Measurements from ENCODE around the gene CRPPA.
A peak's percentile ranks its signal among the peaks of the same experiment; 100 is the strongest.
"Not testable (repeated sequence)": the region's sequence is repeated elsewhere in the genome, so short reads cannot be mapped to it uniquely, and the experiment has no call there.

Gene CRPPA

DNA sequence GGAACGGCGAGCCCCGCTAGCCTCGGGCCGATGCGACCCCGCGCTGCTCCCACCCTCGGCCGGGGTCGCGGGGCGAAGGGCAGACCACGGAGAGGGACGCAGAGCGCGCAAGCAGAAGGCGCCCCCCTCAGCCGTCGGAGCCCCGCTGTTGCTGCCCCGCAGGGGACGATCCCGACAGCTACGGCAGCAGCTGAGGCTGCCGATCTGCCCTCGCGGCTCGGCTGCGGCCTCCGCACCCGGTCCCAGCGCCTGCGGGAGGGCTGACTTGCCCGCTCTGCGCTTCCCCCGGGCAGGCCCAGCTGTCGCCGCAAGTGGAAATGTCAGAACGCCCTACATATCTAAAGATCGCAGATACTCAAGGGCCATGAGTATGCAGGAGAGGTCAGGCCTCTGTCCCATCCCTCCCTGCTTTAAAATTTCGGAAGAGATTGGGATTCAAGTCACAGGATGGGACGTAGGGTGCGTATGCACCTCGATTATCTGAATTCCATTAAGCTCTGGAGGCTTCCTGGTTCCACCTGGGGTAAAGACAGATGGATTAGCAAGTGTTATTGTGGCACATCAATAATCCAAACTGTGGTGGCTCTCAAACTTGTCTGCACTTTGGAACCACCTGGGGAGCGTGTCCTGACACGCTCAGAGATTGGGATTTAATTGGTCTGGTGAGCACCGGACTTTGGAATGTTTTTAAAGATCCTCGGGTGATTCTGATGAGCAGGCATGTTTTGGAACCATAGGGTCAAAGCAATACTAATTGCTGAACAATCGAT lies at the start of gene CRPPA:
TSS of gene CRPPA (minus strand) at position 206 of the 770 bp plus-strand sequence. CDS start 216 bp downstream, outside the sequence.
- peak; percentile 63 for DNase-seq (ENCODE audit: low spot score)

DNA sequence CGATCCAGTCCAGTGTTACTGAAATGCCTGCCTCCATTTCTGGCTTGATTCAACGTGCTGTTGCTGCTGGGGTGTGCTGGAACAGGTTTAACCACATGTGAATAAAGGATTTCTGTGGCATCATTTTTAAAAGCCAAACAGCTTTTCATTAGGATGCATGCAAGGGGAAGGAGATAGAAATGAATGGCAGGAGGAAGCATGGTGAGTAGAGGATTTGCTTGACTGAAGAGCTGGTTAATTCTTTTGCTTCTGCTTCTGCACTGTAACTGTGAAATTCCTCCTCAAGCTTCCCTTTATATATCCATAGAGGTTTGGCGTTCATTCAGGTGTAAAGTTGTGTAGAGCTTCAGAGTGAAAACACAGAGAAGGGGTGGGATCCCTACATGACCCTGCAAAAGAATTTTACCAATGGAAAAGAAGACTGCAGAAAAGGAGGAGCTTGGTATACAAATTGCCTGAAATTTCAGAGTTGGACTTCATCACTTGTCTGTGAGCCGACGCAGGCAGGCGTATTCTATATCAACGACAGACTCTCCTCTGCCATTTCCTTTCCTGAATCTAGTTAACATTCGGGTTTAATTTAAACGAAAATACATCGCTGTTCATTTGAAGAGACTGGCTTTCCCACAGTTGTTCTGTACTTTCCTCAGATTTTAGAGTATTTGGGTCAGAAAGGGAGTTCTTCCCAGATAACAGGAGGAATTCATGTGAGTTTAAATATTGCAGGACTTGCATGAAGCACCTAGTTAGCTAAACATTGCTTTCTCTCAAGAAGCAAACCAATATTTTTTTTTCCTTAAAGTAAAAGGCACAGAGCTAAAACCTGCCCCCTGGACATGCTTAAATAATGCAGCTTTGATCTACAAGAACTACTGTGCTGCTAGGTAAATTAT lies 44.4 kb upstream of the CRPPA start, which contains the start of gene SOSTDC1:
TSS of gene SOSTDC1 (minus strand) at position 270 of the 893 bp plus-strand sequence. CDS start at position 200, 70 bp downstream.
- no peak for DNase-seq (ENCODE audit: low spot score)

DNA sequence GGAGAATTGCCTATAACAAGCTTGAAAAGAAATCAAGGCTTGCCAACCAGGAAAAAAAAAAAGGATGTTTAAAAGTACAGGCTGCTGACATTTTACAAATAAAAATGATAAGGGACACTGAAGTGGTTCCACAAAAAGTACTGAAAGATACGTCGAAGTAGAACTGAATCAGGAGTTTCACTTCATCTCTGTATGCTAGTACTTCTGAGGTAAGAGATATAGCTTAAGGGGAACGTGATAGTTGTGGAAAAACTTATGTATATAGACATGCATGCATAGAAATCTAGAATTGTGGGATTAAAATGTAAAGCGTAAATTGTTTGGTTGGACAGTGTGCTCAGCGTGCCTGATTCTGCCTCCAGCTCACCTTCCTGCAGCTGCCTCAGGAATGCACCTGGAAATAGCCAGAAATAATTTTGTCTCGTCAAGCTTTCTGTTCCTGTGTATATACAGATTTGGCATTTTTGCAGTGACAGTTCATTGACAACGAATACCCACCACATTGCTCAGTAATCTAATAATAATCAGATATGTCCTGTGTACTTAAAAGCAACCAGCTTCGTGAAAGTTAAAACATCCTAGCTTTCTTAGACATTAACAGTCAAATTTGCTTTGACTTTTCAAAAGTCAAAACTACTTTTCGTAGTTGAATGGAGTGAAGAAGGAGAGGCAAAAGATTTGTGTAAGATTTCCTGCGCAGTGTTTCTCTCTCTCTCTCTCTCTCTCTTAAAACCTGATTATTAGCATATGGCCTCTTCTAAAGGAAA lies 42.8 kb upstream of the CRPPA start:
- DNase-seq (ENCODE audit: low spot score), result no peak

DNA sequence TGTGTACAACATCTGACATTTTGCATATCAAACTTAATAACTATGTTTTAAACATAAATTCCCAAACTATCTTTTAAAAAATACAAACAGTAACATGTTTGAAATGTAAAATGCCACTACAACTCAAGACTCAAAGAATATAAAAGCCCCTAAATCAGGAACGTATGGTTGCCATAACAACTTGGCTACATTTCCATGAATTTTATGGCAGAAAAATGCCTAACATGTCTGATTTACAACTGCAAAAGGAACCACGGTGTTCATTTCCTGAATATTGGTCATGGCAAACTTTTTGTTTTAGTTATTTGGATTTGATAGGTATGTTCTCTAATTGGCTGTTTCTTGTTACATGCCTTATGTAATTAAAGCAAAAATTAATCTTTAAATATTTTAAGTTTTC lies 42.2 kb upstream of the CRPPA start:
- DNase-seq (ENCODE audit: low spot score), result no peak

DNA sequence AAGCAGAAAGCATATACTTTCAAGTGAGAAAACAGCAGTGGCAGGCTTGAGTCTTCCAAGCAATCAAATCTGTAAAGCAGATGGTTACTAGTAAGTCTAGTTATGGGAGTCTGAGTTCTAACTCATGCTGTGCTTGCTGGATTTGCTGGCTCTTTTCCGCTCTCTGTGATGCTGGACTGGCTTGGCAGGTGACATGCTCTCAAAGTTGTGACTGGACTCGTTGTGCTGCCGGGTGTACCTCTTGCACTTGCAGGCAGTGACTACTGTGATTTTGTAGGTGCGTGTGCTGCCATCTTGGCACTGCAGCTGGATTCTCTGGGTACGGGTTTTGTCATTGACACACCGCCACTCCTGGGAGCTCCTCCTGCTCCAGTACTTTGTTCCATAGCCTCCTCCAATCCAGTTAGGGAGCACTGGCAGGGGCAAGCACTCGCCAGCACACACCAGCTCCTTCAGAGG lies 41.1 kb upstream of the CRPPA start:
- DNase-seq (ENCODE audit: low spot score), result no peak

DNA sequence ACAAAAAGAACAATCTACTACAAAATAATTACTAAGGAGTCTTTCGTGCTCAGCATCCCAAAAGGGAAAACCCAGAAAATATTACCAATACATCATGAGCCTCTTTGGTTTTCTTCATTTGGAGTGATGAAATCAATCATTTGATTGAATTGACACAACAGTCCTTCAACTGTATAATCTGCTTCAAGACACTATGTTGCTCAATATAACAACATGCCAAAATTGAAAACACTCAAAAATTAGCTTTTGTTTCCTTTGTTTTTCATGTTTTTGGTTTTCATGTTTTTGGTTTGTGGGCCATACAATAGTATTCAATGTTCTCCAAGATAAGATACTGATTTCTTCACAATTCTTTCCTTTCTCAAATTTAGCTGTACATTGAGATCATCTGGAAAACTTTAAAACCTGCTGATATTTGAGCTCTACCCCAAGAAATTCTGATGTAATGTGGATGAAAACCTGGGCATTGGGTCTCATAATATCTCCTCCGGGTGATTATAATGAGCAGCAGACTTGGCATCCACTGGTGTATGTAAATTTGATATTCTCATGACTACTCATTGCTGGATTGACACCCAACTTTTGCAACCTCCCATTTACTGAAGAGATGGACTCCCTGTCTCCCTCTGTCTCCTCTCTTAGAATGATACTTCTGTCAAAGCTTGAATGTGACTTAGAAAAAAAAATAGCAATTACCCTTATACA lies 39.6 kb upstream of the CRPPA start:
- DNase-seq (ENCODE audit: low spot score), result no peak

DNA sequence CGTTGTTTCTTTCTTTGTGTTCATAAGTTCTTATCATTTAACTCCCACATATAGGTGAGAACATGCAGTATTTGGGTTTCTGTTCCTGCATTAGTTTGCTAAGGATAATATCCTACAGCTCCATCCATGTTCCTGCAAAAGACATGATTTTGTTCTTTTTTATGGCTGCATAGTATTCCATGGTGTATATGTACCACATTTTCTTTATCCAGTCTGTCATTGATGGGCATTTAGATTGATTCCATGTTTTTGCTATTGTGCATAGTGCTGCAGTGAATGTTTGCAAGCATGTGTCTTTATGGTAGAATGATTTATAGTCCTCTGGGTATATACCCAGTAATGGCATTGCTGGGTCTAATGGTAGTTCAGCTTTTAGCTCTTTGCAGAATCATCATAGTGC lies 35.0 kb upstream of the CRPPA start:
- not testable (repeated sequence) for DNase-seq (ENCODE audit: low spot score)

DNA sequence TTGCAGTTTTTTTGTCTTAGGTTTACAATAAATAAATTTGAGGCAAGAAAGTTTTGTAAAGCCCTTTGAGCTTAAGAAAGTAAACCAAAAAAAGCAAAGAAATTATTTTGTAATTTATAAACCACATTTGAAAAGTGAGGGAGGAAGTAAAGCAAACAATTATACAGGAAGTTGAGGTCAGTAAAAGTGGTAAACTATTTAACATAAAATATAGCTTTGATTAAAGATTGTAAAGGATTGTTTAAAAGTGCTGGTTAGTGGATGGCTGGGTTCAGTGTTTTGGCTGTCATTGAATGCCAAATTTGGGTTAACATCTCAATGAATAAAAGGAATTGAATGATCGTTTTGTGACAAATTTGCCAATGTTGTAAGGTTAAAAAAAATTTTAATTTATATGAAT lies 34.3 kb upstream of the CRPPA start:
- no peak for DNase-seq (ENCODE audit: low spot score)

DNA sequence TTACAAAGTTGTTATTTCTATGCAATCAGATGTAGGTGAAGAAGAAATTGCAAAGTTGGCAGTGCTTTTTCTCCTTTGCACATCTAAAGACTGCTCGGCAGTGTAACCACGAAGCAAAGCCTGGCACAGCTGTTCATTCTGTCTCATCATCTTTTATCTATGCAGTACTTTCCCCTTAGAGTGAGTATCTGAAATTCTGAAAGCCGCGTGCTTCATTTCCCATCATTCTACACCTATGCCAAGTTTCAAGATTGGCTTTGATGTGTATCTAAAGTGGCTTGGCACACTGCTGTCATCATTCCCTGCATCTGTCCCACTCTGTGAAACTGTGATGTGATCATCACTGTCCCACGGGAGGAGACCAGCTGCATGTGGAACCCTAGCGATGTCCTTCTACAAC lies 29.0 kb upstream of the CRPPA start:
- no peak for DNase-seq (ENCODE audit: low spot score)

DNA sequence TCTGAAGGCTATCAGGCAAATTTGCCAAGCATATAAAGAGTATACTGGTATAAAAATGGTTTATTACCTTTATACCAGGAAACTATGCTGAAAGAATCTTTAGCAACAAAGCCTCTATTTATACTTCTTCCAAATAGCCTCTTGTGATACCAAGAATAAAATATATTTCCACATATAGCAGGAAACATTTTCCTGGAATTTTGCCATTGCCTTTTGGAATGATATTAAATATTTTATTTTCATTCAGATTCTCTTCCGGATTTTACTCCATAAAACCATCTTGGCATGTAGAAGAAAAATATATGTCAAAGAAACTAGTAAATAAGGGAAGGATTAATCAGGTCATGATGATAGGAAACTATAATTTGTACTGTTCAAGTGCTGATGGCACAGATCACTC lies 26.5 kb upstream of the CRPPA start:
- DNase-seq (ENCODE audit: low spot score), result no peak

DNA sequence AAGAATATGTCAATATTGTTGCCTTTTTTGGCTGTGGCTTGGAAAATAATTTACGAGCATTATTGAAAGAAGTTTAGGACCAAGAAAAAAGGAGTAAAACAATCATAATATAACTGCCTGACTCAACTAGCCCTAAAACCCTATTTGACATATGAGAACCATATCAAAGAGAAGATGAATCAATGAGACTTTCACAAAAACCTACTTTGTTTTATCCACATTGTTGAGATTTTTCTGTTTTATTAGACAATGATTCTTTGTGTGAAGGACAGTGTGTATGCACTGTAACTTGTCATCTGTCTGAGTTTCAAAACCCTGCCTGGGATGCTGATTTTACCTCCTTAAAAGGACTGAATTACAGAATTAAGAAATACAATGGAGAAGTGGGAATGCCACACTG lies 25.2 kb upstream of the CRPPA start:
- no peak for DNase-seq (ENCODE audit: low spot score)

DNA sequence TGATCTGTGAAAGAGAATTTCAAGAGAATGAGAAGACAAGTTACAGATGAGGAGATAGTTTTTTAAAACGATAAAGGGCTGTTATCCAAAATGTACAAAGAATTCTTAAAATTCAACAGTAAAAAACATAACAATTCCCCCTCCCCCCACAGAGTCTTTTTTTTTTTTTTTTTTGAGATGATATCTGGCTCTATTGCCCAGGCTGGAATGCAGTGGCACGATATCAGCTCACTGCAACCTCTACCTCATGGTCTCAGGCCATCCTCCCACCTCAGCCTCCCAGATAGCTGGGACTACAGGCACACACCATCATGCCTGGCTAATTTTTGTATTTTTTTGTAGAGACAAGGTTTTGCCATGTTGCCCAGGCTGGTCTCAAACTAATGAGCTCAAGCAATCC lies 22.5 kb upstream of the CRPPA start:
- not testable (repeated sequence) for DNase-seq (ENCODE audit: low spot score)

DNA sequence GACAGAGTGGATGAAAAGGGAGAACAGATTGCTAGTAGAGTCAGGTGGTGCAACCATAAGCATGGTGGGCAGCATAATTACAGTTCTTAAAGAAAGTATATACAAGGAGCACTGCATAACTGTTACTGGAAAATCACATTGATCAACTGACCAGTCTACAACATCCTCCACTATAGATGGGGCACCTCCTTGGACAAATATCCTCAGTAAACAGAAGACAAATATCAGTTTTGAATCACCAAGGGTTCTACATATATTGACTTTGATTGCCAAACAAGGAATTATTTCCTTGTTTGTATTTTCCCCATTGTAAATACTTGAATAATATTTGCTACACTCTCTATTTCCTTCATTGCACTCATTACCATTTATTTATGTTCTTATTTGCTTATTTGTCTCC lies 17.6 kb upstream of the CRPPA start:
- no peak for DNase-seq (ENCODE audit: low spot score)

DNA sequence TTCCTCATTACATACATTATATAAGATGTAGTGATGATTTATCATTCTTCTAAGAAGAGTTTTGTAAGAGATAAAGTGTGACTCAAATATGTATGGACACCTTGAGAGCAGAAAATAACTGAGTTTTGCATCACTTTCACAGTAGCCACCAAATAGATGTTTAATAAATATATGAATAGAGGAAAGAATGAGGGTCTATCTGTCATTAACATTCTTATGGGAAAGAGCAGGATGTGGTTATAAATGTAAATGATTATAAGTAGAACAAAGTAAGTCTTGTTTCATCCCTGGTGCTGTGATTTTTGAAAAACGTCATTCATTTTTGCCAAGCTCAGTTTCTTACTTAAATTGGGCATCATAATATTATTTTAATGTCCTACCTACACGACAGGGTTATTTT lies 15.0 kb upstream of the CRPPA start:
- DNase-seq (ENCODE audit: low spot score), result no peak

DNA sequence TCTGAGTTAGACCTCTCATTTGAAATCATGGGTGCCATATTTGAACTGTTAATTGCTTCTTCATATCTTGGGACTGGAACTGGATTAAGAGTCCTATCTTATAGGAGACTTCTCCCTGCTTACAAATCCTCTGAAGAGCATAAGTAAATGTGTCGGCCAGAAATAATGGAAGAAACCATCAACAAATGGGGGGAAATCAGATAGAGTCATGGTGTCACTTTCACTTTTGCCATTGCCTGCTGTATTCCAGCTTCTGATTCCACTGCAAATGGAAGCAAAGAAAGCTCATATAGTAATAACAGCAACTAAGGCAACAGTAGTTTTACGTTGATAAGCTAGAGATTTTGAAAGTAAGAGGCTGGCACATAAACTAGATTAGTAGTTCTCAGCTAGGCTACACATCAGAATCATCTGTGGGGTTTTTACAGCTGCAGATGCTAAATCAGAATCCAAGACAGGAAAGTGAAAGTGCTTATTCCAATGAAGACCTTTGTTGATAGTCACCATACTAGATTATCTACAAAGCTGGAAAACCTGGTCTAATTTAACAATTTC lies 12.3 kb upstream of the CRPPA start:
- no peak for DNase-seq (ENCODE audit: low spot score)

DNA sequence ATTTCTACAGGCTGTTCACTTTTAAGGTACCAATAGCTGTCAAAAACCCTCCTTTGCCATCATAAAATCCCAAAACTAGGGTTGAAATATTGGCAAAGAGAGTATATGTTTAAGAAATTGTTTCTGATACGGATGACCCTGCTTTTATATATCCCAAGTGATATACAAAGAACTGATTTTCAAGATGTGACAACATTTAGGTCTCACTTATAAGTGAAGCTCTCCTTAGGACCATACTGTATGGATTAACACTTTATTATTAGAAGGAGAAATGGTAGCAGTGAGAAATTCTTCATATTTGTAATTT lies 11.0 kb upstream of the CRPPA start:
- DNase-seq (ENCODE audit: low spot score), result no peak

DNA sequence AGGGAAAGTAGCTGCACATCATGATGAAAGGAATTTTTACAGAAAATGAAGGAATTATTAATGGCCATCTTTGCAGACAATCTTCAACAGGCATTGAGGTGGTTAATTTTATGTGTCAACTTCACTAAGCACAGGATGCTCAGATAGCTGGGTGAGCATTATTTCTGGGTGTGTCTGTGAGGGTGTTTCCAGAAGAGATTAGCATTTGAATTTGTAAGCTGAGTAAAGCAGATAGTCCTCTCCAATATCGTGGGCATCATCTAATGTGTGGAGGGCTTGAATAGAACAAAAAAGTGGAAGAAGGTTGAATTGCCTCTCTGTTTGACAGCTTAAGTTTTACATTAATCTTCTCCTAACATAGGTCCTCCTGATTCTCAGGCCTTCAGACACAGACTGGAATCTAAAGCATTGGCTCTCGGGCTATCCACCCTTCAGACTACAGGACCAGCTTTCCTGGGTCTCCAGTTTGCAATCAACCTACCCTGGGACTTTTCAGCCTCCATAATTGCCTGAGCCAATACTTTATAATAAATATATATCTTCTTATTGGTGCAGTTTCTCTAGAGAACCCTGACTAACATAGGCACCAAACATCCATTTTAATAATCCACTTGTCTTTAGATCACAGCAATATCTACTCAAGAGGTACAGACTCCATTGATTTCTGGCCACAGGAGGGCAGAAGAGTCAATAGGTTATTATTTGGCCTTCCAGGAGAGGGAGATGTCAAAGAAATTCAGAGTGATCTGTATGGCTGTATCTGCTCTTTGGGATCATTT lies 10.5 kb upstream of the CRPPA start:
- DNase-seq (ENCODE audit: low spot score), result peak; percentile 30

DNA sequence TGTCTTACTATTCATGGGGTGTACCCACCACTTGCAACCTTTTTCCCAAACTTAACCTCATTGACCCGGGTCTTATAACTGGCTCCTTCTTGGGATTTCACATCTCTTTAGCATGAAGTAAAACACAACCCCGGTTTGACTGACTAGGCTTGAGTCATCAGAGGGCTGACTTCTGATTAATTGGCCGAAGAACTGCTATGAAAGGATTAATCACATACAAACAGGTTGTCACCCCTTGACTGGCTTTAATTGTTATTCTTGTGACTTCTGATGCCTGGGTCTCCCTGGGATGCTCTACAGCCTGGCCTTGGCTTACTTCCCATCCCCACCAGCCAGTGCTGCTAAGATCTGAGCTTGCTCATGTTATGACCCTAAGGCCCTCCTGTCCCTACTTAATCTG lies 8.8 kb upstream of the CRPPA start:
- DNase-seq (ENCODE audit: low spot score), result no peak

DNA sequence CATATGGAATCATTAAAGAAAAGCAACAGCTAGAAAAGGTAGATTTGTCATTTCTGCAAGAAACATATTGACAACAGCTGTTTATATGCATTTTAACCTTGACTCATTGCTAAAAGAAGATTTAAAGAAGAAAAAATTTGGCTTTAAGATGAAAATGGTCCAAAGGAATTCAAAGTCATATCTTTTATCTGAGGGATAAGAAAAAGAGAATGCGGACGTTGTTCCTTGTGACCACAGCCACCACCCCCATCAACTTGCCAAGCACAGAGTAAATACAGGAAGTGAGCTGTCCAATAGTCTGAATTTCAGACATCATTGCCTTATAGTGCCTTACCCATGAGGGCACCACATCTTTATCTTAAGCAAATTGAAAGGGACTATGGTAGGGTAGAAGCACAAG lies 7.3 kb upstream of the CRPPA start:
- no peak for DNase-seq (ENCODE audit: low spot score)

DNA sequence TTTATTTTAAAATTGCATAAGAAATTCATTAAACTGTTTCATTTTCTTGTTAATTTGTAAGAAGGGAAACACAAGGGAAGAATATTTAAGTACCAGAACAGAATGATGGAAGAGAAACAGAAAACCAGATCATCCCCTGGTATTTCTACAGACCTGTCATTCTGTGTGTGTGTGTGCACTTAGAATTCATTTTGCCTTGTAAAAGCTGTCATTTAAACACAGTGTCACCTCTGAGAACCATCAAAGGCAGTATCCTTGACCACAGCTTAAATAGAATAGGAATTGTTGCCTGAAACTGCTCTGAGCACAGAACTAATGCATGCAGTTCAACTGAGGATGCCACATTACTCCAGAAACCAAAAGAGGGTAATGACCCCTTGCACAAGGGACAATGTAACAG lies 6.8 kb upstream of the CRPPA start:
- no peak for DNase-seq (ENCODE audit: low spot score)

DNA sequence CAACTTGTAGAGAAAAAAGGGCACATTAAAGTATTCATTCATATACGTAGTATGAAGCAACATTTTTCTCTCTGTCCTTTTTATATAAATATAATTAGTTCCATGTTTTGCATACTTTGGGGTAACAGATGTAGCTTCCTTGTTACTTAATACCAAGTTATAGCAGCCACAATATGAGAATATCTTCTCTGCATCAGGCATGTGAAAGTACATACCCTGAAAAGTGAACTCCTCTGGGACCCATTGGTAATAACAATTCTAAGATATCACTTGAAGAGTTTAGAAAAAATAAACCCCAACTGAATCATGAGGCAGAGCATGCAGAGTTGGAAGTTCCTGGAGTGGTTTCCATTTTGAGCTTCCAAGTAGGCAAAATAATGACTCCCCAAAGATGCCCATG lies 2.4 kb upstream of the CRPPA start:
- no peak for DNase-seq (ENCODE audit: low spot score)

Data from AG20443 (cell line).